Lung microvascular endothelial cell (primary cell): ENCODE measurements around the gene ELMO1. TPM values are rescaled to one million over a fixed set of nuclear protein-coding genes. Genes with fewer than 3 reads are reported as not detected.
"Not testable (repeated sequence)": the region's sequence is repeated elsewhere in the genome, so short reads cannot be mapped to it uniquely, and the experiment has no call there.

Experiments used
- DNase-seq, 2 donors: peaks; one replicate each; pipeline versions ENCODE4 v3.0.0 to v3.0.0-alpha.2; 2010; ENCODE audit warnings: low read depth in 2 of 2
- total RNA-seq: library from RNA; depleted of rRNA; stranded (reverse); fragments of >200 nt; gene quantifications from 2 replicates; pipeline ENCODE4 v1.2.1, GENCODE V29; 2014

ELMO1 gene
- total RNA-seq, 1 donor from 2014 or later, result 36.5 TPM

DNA sequence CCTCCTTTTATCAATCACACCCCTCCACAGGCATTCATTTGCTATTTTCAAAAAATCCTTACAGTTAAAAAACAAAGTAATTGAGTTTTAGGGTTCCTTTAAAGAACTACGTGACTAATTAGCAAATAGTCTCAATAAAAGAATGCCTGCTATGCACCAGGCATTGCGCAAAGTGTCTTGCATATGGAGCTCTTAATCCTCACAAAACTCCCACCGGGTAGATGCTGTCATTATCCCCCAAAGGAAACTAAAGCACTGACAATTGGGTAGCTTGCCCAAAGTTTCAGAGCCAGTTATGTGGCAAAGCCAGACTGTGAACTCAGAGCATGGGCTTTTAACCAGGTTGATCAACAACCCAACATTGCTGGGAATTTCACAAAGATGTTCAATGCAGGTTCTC, 305.7 kb downstream of the ELMO1 start:
- no peak for DNase-seq

DNA sequence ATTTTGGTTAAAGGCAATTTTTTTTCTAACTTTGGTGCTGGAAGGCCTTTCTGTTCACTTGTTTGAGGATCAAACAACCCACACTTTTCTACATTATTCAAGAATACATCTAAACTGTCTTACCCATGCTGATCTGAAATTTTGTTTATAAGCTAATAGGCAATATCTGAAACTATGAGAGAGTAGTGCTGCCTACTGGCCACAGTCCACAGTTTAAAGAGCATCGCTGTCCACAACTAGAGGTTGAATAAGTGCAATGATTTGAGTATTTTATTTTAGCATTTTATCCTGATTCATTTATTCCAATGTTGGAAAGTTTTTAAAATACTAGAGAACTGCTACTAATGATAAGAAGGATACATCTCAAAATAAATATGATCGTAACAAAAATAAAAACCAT, 306.9 kb downstream of the ELMO1 start:
- DNase-seq, result peak in 1 of 2 donors; percentile 11

DNA sequence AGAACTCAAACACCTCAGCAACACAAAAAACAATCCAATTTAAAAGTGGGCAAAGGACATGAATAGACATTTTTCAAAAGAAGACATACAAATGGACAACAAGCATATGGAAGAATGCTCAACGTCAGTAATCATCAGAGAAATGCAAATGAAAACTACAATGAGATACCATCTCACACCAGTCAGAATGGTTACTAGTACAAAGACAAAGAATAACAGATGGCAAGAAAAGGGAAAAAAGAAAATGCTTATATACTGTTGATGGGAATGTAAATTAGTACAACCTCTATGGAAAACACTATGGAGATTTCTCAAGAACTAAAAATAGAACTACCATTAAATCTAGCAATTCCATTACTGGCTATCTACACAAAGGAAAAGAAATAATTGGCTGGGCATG, 314.8 kb downstream of the ELMO1 start:
- not testable (repeated sequence) for DNase-seq

DNA sequence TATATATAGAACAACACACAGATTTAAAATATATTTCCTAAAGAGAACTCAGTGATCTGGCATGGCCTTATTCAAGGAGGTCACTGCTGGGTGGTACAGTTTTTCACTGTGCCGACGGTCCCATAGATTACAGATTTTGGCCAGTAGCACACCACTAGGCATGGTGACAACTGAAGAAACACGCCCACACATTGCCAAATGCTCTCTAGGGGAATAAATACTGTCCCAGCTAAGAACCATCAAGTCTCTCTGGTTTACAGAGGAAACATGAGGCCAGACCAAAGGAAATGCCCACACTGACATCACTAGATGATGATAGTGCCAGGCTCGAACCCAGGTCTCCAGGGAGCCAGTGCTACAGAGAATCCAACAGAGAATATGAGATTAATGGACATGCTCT, 316.8 kb downstream of the ELMO1 start:
- DNase-seq, result no peak

DNA sequence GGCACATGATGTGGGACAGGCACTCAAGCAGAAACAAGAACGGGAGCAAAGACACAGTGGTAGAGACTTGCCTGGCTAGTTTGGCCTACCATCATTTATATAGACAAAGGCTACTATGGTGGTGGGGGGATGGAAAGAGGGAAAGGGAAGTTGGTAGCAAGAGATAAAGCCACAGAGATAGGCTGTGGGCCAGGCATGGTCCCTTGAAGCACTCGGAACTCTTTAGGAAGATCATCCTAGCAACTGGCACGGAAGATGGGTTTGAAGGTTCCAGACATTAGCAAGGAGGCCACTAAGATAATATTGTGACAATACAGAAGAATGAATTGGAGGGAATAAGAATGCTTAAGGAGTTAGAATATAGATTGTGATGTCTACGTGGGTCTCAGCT, 319.6 kb downstream of the ELMO1 start:
- no peak for DNase-seq

DNA sequence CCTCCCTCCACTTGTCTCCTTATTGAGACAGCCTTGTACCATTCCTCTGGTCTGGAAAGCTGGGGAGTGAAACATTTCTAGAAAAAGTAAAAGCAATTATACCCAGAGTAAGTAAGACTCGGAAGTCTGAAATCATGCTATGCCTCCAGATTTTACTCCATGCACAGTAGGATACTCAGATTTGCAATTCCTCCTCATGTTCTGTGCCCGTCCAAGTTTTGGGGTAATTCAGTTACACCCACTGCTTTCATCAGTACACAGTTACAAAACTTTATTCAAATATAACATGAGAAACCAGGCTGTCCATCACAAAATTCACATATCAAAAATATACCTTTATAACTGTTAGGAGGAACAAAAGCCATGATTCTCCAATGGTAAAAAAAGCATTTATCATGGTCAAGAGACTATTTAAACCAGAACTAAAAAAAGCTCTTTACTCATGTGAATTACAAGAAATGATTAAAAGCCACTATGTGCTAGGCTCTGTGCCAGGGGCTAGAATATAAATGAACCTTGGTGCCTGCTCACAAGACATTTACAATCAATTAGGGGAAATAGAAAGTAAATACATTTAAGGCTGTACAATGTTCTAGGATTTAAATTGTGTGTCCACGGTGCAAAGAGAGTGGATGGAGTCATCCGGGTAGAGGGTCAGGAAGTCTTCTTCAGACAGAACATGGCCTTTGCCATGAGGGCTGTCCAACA, 320.2 kb downstream of the ELMO1 start:
- peak in 1 of 2 donors; percentile 27 for DNase-seq

DNA sequence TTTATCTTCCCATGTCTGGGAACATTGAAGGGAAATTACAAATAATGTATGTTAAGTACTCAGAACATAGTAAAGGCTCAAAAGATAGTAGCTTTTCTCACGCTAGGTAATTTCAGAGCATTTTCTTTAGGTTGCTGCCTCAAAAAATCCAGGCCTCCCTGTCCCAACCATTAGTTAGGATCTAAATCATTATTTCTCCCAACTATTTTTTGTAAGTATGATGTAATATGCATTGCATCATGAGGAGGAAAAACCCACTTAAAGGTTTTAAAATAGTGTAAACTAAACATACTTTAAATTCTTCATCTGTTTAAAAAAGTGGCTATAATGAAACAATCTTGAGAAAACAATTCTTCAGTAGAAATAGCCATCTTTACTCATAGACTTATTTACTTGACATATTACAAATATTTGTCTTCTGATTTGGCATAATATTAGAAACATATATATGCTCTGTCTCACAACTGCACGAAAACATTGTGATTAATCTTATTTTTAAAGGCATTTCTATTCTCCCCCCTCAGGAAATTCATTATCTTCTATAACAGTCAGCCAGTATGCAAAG, 329.3 kb downstream of the ELMO1 start:
- DNase-seq, result no peak

DNA sequence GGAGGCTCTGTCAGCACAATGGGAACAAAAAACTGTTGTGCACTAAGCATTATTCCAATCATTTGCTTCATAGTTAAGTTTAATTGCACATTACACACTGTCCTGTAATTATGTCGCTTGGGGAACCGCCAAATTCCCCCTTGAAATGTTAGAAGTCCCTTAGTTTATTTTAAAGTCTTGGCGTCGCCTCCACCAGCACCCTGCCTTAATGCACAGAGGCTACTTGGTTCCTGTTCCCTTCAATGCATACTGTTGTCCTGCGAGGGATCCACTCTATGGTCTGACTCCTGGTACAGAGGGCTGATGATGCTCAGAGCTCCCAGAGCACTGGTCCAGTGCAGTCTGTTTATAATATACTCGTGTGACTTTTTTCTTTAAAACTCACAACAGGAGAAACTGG, 330.7 kb downstream of the ELMO1 start:
- DNase-seq, result no peak

DNA sequence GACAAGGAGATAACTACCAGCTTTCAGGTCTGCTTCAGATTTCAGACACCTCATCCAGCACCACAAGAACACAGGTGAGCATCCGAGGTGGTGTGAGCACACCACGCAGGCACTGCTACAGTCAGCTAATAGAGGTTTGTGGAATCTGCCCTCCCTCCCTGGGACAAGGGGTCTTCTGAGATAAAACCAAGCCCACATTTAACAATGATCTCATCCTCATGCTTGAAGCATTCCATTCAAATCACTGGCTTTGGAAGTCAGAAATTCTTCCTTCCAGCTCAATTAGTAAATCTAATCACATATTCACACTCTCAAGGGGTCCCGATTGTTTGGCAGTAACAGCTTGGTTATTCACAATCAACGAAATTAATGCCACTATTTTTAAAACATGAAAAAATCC, 331.4 kb downstream of the ELMO1 start:
- no peak for DNase-seq

DNA sequence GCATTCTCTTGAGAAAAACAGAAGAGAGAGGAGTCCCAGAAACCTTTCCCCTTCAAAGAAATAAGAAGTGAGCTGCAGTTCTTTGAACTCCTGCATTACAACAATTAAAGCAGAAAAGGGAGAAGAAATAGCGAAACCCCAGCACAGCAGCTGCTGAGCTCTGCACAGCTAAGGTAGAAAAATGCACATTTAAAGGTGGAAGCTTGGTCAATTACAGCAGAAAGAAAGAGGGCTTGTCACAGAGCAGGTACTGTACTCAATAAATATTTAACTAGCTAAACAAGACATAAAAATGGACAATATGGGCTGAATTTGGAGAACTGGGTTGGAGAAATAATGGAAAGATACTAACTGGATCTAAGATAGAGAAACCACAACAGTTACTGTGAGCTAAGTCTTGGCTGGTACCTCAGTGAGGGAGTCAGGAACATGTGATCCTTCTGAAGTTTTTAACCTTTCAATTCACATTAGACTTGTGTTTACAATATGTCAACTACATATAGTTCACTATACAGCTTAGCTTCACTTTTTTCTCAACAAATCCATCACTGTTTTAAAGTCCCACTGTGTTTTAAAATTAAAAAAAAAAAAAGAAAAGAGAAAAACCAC, 332.5 kb downstream of the ELMO1 start:
- DNase-seq, result no peak

DNA sequence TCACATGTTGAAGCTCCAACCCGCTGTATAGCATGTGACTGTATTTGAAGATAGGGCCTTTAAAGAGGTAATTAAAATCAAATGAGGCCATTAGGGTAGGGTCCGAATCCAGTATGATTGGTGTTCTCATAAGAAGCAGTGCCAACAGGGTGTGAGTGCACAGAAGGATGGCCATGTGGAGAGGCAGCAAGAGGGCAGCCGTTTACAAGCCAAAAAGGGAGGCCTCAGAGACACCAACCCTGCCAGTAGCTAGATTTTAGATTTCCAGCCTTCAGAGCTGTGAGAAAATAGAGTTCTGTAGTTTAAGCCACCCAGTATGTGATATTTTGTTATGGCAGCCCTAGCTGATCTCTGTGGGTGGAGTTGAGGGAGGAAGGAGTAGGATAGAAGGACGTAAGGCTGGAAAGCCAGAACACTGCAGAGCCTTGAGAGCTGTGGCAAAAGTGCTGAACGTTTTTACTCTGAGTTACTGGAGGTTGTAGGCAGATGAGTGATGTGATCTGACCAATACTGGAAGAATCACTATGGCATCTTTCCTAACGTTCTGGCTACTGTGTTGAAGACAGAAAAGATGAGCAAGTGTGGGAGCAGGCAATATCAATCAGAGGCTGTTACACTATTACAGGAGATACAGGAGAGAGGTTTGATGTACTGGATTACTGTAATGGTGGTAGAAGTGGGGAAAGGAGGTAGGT, 334.9 kb downstream of the ELMO1 start:
- peak in 1 of 2 donors; percentile 31 for DNase-seq

DNA sequence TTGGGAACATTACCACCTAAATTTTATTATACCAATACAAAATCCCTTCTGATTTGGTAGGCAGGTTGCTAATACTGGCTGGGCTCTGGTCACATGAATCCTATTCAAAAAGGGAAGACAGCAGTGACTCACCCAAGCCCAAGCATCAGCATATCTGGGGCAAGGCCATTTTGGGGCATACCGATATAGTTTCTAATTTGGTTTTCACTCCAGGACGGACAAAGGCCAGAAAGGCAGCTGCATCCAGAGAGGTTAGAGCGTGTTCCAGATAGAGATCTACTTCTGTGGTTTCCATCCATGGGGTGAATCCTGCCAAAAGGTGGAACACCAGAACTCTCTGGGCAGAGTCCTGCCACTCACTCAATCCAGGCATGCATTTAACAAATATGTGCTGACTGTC, 335.8 kb downstream of the ELMO1 start:
- no peak for DNase-seq

DNA sequence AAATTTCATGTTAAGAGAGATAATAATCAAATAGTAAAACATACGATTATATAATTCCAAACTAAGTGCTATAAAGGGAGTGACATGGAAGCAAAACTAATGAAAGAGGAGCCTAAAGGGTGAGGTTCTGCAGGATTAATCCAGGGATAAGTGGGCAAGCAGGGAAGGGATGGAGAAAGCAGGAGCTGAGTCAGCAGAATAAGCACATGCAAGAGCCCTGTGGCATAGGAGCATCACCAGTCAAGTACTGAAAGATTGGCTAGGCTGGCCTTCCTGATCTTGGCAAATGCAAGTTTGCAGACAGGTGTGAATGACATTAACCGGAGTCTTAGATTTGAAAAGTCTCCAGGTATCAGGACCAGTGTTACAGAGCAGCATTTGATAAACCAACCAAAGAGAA, 336.4 kb downstream of the ELMO1 start:
- no peak for DNase-seq

DNA sequence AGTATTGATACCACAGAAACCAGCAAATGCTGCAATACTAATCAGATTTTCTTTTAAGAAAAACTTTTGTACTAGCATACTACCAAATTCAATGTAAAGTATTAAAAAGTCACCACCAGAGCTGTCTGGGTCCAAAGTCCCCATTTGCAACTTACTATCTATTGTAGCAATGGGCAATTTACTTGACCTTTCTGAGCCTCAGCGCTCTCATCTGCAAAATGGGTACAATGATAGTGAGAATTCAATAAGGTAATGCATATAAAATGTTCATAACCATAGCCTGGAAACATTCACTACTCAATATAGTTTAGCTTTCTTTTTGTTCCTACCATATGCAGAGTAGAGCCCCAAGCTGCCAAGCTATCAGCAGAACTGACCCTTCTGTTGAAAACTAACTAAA, 337.2 kb downstream of the ELMO1 start:
- no peak for DNase-seq

DNA sequence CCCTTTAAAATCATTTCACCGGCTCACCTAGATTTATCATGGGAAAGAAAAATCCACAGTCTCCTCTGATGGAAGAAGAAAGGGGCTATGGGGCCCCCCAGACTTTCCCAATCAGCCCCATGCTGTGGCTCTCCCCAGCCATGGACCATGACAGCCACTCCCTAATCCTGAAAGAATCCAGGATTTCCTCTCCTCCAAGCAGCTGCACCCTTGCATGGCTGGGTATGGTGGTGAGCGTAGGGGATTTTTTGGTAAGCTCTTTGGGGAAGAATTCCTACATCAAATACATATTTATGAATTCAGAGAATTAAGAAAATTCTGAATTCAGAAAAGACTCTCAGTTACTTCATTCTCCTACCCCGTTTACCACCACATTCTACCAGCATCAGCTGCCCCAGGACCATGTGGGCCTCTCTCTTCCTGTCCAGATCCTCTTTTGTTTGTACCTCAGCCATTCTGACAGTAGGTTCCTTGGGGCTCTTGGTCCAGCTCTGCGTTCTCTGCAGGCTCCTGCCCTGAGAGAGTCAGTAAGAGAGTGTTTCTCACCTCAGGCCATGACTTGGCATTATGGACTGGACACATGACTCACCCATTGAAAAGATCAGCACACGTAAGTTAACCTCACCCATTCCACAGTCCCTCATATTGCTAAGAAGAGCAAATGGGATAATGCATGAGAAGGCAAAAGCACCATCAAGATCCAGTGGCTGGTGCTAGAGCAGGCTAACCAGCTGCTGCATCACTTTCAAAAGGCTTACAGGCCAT, 337.8 kb downstream of the ELMO1 start:
- DNase-seq, result peak in 1 of 2 donors; percentile 14

DNA sequence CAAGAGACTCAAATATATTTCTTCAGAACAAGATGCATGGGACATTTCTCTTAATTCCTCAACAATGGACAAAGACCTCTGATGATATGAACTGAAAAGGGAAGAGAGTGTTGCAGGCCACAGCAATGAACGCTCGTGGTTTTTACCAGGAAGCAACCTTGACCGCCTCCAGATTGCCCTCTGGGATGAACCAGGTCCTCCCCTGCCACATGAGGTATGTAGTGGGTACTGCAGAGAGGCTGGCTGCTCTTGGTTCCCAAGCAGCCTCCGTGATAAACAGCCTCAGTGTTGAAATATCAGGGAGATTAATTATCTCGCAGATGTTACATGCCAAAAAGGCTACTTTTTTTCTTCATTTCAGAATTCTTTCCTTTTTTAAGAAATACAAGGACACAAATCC, 338.8 kb downstream of the ELMO1 start:
- no peak for DNase-seq

DNA sequence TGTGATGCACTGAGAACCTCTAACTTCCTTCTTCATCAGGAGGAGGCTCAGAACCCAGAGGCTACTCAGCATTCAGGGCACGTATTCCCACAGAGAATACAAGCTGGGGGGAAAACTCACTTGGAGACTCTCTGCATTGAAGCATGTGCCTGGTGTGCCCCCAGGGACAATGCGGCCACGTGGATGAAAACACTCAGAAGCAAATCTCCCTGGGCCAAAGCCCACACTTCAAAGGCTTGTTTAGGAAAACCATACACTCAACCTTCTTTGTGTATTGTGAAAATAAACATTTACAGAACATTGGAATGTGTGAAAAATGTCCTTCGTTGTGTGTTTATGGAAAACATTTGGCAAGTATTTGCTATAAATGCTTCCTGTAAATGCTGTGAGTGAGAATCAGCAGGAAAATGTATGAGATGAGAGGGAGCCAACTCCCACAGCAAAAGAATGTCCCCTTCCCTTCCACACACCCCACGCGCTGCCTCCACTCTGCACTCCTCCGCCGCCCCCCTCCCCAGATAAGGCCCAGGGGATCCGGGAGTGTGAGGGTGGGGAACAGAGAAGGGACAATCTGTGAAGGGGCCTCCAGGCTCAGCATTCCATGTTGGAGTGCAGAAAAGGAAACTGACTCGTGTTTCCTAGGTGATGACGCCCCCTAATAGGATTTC, 339.5 kb downstream of the ELMO1 start:
- peak in 1 of 2 donors; percentile 18 for DNase-seq

DNA sequence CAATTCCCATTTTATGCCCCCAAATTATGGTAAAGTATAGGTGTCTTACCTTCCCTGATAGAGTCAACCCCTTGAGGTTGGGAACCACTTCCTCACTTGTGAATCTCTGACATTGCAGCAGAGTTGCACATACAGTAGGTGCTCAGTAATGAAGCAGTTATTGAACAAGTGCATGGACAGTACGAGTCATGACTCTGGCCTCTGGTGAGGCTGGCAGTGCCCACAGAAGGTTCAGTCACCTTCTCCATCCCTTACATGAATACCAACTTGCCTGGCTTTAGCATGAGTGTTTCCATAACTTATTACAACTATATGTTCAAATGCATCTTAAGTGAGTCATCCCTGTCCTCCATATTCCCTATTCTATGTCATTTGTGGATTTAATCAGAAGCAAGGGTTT, 340.0 kb downstream of the ELMO1 start:
- no peak for DNase-seq

DNA sequence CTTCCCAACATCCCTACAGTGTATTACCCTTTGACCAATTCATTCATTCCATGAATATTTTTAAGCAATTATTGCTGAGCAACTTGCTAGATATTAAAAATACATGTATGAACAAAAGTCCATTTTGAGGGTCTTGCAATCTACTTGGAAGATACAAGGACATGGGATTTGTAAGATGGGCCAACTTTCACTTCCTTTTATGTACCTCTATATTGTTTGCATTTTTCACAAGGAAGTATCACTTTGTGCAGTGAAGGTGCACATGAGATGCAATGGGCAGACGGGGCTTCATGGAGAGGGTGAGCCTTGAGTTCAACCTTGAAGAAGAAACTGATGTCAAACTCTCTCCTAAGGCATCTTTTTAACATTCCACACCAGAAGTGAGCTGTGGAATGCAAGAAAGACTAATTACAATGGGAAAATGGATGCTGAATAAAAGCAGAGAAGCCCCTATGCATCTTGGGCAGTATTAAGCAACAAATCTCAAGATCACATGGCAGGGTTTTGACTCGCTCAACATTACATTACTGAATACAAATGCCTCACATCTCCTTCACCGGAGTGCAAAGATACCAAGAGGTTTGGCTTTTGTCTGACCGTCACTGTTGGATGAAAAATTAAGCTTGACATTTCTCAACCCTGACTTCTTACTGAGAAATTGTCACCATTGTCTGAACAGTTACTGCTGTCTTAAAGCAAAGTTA, 341.5 kb downstream of the ELMO1 start:
- no peak for DNase-seq

DNA sequence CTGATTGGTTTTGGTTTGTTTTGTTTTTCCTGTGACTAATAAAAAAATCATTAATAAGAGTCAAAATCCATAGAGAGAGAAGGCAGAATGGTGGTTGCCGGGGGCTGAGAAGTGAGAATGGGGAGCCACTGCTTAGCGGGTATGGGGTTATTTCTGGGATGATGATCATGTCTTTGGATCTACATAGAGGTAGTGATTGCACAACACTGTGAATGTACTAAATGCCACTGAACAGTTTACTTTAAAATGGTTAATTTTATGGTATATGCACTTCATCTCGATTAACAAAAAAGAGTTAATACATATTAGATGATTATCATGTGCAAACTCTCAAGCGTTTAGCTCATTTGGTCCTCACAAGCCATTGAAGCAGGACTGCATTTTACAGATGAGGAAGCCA, 342.9 kb downstream of the ELMO1 start:
- DNase-seq, result no peak
